Activated naive CD8-positive, alpha-beta T cell treated with anti-CD3 and anti-CD28 coated beads, Interleukin-2, amount 50 U/mL, for 16 hours (primary cell): ENCODE data around the gene PDGFRB.

Source experiments
- DNase-seq: peaks from one replicate; pipeline ENCODE4 v3.0.0-alpha.2; 2020; ENCODE audit warnings: low read depth, low spot score

PDGFRB gene

DNA sequence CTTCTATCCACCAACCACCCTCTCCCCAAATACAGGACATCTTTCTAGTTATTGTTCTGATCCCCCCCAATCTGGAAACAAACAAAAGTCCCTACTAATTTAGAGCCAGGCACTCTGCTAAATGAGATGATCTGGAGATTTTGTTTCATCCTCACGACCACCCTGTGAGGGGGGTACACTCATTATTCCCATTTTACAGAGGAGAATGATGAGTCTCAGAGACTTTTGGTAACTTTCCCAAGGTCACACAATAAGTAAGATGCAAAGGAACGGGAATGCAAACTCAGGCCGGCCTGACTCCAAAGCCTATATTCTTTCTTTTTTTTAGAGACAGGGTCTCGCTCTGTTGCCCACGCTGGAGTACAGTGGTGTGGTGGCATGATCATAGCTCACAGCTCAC lies 9.4 kb downstream of the PDGFRB start:
- DNase-seq: no peak

GRCh38 chr5:150144879-150145278 lies 10.8 kb downstream of the PDGFRB start:
- no peak for DNase-seq

GRCh38 chr5:150144246-150144801 lies 11.3 kb downstream of the PDGFRB start:
- DNase-seq: no peak

GRCh38 chr5:150143350-150144245 lies 12.0 kb downstream of the PDGFRB start:
- no peak for DNase-seq

- no peak for DNase-seq
Measured at GRCh38 chr5:150142959-150143349, 12.7 kb downstream of the PDGFRB start.

GRCh38 chr5:150142185-150142958 lies 13.3 kb downstream of the PDGFRB start:
- no peak for DNase-seq

DNA sequence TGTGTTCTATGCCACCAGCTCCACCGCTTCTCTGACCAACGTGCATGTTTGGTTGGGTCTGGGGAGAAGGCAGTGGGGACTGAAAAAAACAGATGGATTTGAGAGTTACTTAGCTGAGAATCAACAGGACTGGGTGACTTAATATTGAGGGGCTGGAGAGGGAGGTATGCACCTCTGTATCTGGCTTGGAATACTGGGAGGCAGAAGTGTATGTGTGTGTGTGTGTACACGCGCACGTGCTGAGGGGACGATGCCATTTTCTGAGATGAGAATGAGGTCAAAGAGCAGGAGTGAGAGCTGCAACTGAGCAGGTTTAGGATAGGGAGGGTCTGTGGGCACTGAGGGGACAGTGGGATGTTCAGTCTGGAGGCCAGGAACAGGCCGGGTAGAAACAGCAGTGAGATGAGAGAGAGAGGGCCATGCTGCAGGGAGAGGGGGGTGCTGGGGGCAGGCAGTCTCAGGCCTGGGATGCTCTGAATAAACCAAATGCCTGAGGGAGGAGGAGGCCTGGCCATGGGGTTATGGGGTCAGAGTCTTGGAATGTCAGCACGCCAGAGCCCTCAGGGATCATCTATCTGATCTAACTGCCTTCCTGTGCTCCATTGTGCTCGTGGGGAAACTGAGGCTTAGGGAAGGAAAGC lies 14.0 kb downstream of the PDGFRB start:
- DNase-seq: no peak

- DNase-seq: no peak
Measured at GRCh38 chr5:150140830-150141229, 14.8 kb downstream of the PDGFRB start.

DNA sequence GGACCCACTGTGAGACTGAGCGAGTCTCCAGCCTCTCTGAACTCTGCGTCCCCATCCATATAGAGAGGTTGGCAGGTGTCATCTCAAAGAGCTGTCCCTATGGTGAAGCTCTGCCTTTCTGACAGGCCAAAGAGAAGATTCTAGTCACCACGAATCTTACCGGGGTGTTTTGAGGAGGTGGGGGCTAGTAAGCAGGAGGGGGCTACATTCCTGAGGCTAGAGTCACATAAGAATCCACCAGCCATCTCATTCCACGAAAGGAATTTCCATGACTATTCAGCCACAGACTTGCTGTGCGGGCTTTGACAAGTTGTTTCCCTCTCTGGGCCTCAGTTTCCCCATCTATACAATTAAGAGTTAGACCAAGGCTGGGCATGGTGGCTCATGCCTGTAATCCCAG lies 16.3 kb downstream of the PDGFRB start:
- DNase-seq: no peak

- no peak for DNase-seq
Measured at GRCh38 chr5:150138551-150139265, 16.9 kb downstream of the PDGFRB start.

DNA sequence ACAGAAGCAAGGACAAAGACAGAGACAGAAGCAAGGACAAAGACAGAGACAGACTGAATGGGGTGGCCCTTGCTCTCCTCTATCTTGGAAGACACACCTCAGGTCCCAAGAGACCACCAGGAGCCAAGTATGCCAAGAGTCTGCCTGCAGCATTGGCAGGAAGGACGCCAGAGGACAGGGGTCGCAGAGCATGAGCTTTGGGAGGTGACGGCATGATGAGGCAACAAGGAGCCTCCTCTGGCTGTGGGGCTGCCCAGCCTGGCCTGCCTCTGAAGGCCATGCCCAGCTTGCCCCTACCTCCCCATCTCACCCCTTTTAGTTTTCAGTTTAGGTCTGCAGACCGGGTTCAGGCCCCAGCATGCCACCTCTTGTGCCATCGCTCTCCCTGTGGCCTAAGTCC lies 17.6 kb downstream of the PDGFRB start:
- DNase-seq: no peak

- DNase-seq: no peak
Measured at GRCh38 chr5:150137168-150137957, 18.3 kb downstream of the PDGFRB start.

DNA sequence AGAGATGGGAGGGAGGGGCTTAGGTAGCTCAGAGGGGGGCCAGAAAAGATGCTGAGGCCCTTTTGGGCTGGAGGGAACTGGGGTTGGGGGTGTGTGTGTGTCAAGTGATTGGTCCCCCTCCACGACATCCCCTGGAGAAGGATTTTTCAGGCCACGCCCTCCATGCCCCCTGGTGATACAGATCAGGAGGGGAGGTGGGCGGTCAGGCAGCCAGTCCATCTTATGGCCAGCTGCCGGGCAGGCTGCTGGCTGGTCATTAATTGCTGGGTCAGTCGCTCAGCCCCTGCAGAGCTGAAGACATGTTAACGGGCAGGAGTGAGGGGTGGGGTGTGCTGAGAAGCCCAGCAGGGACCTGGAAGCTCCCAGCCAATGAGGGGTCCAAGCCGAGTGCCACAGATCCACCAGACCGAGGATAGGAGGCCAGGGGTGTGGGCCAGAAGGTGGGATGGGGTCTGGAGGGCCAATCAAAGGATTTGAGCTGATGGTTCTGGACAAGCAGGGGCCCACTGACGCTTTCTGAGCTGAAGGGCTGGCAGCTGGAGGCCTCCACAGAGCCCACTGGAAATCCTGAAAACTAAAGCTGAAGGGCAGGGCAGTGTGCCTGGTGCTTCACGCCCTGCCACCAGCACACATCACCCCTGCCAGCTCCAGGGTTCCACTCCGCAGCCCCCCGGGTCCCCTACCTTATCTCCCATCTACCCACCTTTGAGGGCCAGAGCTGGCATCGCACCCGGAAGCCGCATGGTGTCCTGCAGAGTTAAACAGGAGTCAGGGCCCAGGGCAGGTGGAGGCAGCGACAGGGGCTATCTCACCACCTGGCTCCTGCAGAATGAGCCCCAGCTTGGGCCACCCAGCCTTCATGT lies 19.1 kb downstream of the PDGFRB start:
- DNase-seq: no peak

DNA sequence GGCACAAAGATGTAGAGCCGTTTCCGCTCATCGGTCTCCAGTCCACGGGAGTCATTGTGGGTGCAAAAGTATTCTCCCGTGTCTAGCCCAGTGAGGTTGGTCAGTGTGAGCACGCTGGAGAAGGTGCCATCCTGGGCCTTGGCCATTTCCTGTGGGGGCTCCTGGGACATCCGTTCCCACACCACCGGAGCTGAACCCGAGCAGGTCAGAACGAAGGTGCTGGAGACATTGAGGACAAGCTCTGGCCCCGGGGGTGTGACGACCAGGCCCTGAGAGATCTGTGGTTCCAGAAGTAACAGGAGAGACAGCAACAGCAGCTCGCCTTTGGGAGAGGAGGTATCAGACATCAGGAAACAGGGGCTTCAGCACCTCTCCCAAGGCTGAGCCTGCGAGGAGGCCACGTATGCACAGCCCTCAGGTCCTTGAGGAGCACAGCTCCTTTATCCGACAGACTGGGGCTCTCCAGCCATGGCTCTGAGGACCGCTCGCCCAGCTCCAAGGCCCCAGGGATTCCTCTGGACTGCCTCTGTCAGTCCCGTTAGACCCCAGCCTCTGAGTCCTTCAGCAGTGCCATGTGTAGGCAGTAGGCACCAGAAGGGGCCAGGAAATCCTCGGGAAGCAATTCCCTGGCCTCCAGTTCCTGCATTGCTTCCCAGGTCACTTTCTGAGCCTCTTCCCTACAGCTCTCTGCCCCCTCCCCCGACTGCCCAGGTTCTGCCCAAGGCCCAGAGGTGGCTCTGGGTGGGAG lies 19.9 kb downstream of the PDGFRB start:
- DNase-seq: no peak

DNA sequence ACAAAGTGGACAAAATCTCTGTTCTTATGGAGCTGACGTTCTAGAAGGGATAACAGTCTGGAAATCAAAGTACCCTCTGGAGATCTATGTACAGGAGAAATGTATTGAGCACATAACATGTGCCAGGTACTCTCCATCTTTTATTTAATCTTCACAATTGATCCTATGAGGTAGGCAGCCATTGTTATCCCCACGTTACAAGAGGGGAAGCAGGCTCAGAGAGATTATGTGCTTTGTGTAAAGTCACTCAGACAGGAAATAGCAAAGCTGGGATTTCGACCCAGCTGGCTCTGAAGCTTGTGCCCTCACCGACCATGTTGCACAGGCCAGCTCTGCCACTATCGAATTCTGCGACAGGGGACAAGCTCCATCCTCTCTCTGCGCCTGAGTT lies 21.5 kb downstream of the PDGFRB start:
- no peak for DNase-seq

DNA sequence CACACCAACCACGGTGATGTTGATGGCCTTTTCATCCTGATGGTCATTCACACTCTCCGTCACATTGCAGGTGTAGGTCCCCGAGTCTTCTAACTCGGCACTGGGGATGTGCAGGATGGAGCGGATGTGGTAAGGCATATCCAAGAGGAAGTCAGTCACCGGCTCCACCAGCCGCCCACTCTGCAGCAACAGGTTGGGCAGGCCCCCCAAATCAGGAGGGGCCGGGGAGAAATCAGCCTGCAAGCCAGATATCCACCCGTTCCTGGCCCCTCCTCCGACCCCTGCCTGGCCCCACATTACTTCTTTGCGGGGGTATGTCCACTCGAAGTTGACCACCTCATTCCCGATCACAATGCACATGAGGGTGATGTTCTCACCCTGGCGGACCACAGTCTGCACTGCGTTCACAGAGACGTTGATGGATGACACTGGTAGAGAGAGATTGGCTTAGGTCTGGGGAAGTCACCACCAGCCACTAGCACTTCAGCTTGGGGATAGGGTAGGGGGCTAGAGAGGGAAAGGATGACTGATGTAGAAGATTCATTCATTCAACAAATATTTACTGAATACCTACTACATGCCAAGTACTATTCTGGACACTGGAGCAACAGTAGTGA lies 22.0 kb downstream of the PDGFRB start:
- DNase-seq: no peak

DNA sequence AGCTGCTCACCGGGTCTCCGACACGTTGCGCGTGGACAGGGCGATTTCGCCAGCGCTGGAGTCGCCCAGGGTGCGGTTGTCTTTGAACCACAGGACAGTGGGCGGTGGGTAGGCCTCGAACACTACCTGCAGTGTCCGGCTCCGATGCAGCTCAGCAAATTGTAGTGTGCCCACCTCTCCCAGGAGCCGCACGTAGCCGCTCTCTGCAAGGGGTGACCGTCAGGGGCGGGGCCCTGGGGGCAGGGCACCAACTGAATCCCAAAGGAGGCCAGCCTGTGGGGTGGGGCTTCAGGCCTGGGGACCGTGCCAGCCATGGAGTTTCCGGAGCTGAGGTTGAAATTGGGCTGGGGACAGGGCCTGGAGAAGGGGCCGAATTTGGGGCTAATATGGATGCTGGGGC lies 22.9 kb downstream of the PDGFRB start:
- no peak for DNase-seq

GRCh38 chr5:150131978-150132694 lies 23.5 kb downstream of the PDGFRB start:
- no peak for DNase-seq
